Tibial nerve (tissue), 4 donors: ENCODE measurements around the gene BMP10.

Source experiments
- EP300 ChIP-seq, 2 donors: sonication (generic); formaldehyde crosslinking; IDR thresholded peaks; one replicate each; pipeline ENCODE4 v1.6.1; 2017; ENCODE audit warnings: antibody characterized with exemption in 2 of 2, mild to moderate bottlenecking in 1 of 2
- POLR2A ChIP-seq, 2 donors: fragments of 450-650 bp; IDR thresholded peaks; one replicate each; pipeline ENCODE4 v1.6.1; 2017; ENCODE audit warnings: antibody characterized with exemption in 2 of 2, mild to moderate bottlenecking in 2 of 2, moderate library complexity in 2 of 2
- TF ChIP-seq, protein P1 (sequence below), 5 experiments: fragments of 200-600 bp in 3 of 5; fragments of 450-650 bp in 2 of 5; sonication (generic) in 3 of 5; IDR thresholded peaks; one replicate each; pipeline ENCODE4 v1.5.1; 2016 to 2019; ENCODE audit warnings: antibody characterized with exemption in 5 of 5, mild to moderate bottlenecking in 3 of 5, moderate library complexity in 2 of 5

DNA sequence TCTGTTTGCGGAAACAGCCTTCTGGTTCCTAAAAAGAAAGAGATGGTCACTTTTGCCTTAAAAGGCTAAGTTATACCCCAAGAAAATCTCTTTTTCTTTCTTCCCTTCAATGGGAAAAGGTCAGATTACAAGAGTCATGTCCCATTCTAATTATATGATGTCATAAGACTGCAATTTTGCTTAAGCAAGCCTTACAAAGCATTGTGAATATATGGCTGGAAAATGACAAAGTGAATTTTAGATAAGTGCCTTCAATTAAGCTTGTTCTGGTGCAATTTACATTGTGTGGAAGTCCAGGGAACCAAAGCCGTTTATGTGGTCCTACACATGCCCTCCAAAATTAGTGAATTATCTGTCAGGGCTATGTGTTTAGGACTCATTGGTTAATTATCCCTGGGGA lies 7.6 kb upstream of the BMP10 start:
- TF ChIP-seq, protein P1, sequence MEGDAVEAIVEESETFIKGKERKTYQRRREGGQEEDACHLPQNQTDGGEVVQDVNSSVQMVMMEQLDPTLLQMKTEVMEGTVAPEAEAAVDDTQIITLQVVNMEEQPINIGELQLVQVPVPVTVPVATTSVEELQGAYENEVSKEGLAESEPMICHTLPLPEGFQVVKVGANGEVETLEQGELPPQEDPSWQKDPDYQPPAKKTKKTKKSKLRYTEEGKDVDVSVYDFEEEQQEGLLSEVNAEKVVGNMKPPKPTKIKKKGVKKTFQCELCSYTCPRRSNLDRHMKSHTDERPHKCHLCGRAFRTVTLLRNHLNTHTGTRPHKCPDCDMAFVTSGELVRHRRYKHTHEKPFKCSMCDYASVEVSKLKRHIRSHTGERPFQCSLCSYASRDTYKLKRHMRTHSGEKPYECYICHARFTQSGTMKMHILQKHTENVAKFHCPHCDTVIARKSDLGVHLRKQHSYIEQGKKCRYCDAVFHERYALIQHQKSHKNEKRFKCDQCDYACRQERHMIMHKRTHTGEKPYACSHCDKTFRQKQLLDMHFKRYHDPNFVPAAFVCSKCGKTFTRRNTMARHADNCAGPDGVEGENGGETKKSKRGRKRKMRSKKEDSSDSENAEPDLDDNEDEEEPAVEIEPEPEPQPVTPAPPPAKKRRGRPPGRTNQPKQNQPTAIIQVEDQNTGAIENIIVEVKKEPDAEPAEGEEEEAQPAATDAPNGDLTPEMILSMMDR (IDR thresholded peaks at IDR 0.05): no peak
- TF ChIP-seq POLR2A (IDR thresholded peaks at IDR 0.05) (no peak), EP300 (IDR thresholded peaks at IDR 0.05) (no peak)
